Measurements from ENCODE around the gene HLA-DRA. TPM values are rescaled to one million over a fixed set of nuclear protein-coding genes. Genes with fewer than 3 reads are reported as not detected.

The HLA-DRA gene
- not detected in 2 replicates for total RNA-seq (2014; rRNA removed; shearing (Covaris generic))

DNA sequence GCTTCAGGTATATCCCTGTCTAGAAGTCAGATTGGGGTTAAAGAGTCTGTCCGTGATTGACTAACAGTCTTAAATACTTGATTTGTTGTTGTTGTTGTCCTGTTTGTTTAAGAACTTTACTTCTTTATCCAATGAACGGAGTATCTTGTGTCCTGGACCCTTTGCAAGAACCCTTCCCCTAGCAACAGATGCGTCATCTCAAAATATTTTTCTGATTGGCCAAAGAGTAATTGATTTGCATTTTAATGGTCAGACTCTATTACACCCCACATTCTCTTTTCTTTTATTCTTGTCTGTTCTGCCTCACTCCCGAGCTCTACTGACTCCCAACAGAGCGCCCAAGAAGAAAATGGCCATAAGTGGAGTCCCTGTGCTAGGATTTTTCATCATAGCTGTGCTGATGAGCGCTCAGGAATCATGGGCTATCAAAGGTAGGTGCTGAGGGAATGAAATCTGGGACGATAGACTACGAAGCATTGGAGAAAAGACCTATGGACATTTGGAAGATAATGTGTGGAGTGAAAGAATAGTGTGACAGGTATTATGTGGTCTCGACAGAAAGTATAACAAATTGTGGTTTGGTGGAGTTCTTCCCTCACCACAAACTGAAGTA is at the start of gene HLA-DRA:
HLA-DRA (plus strand) TSS at position 286 of the 613 bp plus-strand sequence; CDS start at position 350, 64 bp downstream.
- Histone ChIP-seq H3K36me3 (no peaks in the 10 kb centered on the region), H3K4me1 (replicated peaks) (no peaks in the 10 kb centered on the region), H3K27ac (no peak within 1 kb of the TSS), H3K27me3 (replicated peaks) (no peaks in the 10 kb centered on the region; the same call in 1 of the 2 replicates), H3K9me3 (replicated peaks) (no peaks in the 10 kb centered on the region), H3K4me3 (no peak within 1 kb of the TSS)
- DNase-seq (ENCODE audit: low read depth in 1 of 2, low spot score in 2 of 2) = peak in 1 of 2 experiments; percentile 57

DNA sequence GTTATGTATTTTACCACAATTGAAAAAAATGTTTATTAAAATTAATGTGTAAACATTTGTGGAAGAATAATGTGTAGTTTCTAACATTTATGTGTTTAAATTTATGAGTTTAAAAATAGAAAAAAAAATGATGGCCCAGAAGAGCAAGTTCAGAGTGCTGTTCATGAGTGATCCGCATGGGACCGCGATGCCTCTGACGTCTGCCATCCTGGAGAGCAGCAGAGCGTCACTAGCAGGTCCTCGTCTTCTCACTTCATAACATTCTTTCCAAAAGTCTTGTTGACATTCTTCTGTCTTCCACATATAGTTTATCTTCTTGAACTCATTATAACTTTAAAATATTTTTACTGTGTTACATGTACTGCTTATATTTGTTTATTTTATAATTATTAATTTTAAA is 48.2 kb upstream of the HLA-DRA start:
- no peak overlapping the region for H3K27ac ChIP-seq
- no peak for DNase-seq (ENCODE audit: low read depth in 1 of 2, low spot score in 2 of 2)
- H3K4me3 ChIP-seq = no peak overlapping the region
- H3K4me1 ChIP-seq (replicated peaks) = no peaks in the 10 kb centered on the region
- H3K9me3 ChIP-seq (replicated peaks) = no peaks in the 10 kb centered on the region
- no peaks in the 10 kb centered on the region for H3K36me3 ChIP-seq
- H3K27me3 ChIP-seq (replicated peaks) = peaks cover 39% of the 10 kb centered on the region

DNA sequence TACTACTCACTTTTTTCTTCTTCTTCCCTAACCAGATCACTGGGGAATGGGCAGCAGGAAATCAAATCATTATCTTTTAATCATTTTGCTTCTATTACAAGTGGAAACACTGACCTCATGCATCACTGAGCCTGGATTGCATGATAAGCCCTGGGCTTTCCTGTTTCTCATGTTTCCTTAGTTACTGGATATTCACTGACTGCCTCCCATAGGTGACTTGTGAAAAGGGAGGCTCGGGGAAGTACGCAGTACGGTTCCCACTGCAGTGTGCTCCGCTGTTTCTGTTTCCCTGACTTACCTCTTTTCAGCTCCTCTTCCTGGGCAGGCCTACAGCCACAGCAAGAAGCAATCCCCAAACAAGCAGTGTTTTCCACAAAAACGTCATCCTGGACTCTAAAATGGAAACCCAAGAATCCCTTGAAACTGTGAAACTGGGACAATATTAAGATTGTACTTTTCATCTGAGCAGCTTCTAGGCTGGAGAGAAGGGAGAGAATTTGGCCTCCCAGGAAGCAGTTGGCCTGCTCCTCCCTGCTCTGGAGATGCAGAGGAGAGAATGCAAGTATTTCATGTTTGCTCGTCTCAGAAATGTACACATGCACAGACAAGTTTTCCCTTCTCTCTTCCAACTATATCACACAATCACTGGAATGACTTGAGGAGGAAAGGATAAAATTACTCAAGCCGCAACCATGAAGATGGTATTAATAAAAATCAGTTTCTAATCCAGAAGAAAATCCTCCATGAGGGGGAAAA is 45.8 kb upstream of the HLA-DRA start:
- Histone ChIP-seq H3K27me3 (replicated peaks) (peaks cover 31% of the 10 kb centered on the region), H3K36me3 (no peaks in the 10 kb centered on the region), H3K4me3 (no peak overlapping the region), H3K27ac (no peak overlapping the region), H3K4me1 (replicated peaks) (no peaks in the 10 kb centered on the region), H3K9me3 (replicated peaks) (no peaks in the 10 kb centered on the region)
- no peak for DNase-seq (ENCODE audit: low read depth in 1 of 2, low spot score in 2 of 2)

DNA sequence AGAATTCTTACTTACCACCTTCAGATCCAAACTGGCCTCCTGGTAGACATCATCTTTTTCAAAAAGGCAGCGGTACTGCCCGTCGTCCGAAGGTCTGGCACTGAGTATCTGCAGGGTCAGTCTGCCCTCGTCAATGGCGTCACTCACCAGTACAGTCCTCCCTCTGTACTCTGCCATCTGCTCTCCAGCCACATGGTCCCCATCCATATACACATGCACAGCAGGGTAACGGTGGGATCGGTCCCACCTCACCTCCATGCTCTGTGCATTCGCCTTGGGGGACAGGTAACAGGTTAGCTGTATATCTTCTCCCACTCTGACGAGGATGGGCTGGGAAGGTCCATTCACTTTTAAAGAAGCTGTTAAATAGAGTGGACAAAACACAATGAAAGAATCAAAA is 43.7 kb upstream of the HLA-DRA start:
- DNase-seq (ENCODE audit: low read depth in 1 of 2, low spot score in 2 of 2) = no peak
- H3K27me3 ChIP-seq (replicated peaks) = peaks cover 21% of the 10 kb centered on the region
- no peaks in the 10 kb centered on the region for H3K4me1 ChIP-seq (replicated peaks)
- H3K4me3 ChIP-seq = no peak overlapping the region
- no peaks in the 10 kb centered on the region for H3K9me3 ChIP-seq (replicated peaks)
- H3K27ac ChIP-seq = no peak overlapping the region
- no peaks in the 10 kb centered on the region for H3K36me3 ChIP-seq

DNA sequence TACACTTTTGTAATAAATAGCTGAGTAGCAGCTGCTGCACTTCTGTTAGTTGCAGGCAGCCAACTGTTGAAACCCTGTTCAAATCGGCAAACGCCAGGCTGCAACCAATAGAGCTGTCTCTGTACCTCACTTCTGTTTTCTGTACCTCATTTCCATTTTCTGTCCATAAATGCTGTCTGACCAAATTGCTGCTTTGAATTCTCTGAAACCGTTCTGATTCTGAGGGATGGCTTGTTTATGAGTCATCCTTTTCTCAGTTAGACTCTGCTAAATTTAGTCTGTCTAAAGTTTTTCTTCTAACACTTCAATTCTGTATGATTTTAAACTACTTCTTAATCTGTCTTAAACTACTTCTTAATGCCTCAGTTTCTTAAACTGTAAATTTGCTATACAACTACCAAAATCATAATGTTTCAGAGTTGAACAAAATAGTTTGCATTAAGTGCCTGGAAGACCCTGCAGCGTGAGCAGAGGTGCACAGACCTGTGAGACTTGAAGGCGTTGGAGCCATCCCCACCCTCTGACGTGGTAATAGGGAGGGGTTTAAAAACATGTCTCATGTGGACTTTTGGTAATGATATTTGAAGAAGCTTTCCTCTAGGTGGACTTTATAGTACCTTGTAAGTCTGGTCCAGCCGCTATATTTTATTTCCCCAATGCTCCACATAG is 42.3 kb upstream of the HLA-DRA start:
- no peaks in the 10 kb centered on the region for H3K9me3 ChIP-seq (replicated peaks)
- H3K27me3 ChIP-seq (replicated peaks) = peaks cover 16% of the 10 kb centered on the region; the same call in 1 of the 2 replicates
- no peaks in the 10 kb centered on the region for H3K36me3 ChIP-seq
- no peak overlapping the region for H3K4me3 ChIP-seq
- H3K27ac ChIP-seq = no peak overlapping the region
- H3K4me1 ChIP-seq (replicated peaks) = no peaks in the 10 kb centered on the region
- DNase-seq (ENCODE audit: low read depth in 1 of 2, low spot score in 2 of 2) = no peak

DNA sequence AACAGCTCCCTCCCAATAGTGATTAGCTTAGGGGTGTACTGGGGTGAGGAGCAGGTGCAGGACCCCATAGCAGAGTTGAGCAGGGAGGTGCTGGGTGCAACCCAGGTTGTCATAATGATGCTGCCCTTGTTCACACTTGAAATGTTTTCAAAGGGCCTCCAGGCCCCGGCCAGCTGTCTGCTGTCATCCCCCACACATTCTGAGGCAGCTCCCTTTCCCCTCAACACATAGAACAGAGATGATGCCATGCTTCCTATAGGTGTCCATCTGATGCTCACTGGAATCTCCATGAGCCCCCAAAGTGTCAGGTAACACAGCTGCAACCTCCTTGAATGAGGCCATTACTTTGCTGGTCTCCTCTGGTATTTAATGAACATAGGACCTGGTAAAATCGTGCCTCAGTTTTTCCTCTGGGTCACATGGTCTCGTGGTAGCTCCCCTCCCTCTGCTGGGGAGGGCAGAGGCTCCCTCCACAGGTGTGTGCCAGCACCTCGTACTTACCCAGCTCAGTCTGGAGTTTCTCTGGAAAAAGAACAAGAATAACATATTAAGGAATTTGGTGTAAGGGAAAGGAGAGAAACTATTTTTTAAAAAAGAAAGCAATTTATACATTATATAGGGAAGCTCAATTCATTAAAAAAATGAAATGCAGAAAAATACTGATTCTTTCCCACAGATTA is 38.3 kb upstream of the HLA-DRA start:
- H3K27me3 ChIP-seq (replicated peaks) = peaks cover 31% of the 10 kb centered on the region
- H3K27ac ChIP-seq = no peak overlapping the region
- H3K4me3 ChIP-seq = no peak overlapping the region
- H3K4me1 ChIP-seq (replicated peaks) = no peaks in the 10 kb centered on the region
- DNase-seq (ENCODE audit: low read depth in 1 of 2, low spot score in 2 of 2) = no peak
- no peaks in the 10 kb centered on the region for H3K36me3 ChIP-seq
- no peaks in the 10 kb centered on the region for H3K9me3 ChIP-seq (replicated peaks)

DNA sequence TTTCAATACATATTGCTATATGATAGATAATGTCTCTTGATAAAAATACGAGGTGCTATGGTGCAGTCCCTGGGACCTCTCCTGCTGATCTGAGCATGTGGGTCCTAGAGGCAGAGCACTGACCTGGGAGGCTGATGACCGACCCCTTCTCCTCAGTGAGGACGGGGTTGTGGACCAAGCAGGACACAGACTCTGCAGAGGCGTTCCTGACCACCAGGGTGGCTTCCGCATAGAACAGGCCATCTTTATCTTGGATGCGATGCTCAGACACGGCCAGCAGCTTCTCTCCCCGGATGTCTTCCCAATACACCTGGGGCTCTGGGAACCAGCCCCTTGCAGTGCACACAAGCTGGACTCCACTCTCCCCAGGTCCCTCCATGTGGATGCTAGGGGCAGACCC is 36.9 kb upstream of the HLA-DRA start:
- peaks cover 45% of the 10 kb centered on the region for H3K27me3 ChIP-seq (replicated peaks)
- H3K27ac ChIP-seq = no peak overlapping the region
- H3K9me3 ChIP-seq (replicated peaks) = no peaks in the 10 kb centered on the region
- no peaks in the 10 kb centered on the region for H3K36me3 ChIP-seq
- no peak for DNase-seq (ENCODE audit: low read depth in 1 of 2, low spot score in 2 of 2)
- H3K4me1 ChIP-seq (replicated peaks) = no peaks in the 10 kb centered on the region
- H3K4me3 ChIP-seq = no peak overlapping the region

DNA sequence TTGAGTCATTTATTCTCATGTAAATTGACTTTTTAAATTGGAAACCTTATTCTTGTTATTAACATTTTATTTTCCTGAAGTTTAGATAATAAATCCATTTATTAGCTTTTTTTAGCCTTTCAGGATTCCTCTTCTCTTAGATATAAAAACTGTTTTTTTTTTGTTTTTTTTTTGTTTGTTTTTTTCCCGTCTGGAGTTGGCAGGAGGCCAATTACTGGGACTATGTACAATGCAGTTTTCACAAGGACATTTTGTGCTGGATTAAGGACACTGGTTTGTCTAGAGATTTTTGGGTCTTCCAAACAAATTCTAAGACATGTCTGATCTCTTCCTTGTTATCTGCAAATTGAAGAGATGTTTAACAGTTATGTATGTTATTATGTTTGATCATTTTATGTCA is 34.0 kb upstream of the HLA-DRA start:
- H3K36me3 ChIP-seq = no peaks in the 10 kb centered on the region
- no peak overlapping the region for H3K4me3 ChIP-seq
- no peaks in the 10 kb centered on the region for H3K9me3 ChIP-seq (replicated peaks)
- H3K27ac ChIP-seq = no peak overlapping the region
- DNase-seq (ENCODE audit: low read depth in 1 of 2, low spot score in 2 of 2) = no peak
- H3K4me1 ChIP-seq (replicated peaks) = no peaks in the 10 kb centered on the region
- peaks cover 63% of the 10 kb centered on the region for H3K27me3 ChIP-seq (replicated peaks)

DNA sequence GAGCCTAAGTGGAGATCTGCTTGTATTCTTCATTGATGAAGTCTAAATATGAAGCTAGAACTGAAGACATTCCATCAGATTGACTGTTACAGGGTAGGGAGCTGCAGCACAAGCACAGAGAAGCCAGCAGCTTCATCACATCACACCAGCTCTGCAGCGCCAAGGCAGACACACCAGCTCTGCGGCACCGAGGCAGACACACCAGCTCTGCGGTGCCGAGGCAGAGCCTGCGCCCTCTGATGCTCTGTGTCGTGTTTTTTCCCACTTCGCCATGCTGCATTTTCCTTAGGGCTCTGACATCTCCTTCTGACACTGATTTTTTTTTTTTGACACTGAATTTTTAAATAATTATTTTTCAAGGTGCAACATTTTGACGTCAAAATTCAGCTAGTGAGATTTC is 33.5 kb upstream of the HLA-DRA start:
- no peaks in the 10 kb centered on the region for H3K4me1 ChIP-seq (replicated peaks)
- peaks cover 63% of the 10 kb centered on the region for H3K27me3 ChIP-seq (replicated peaks)
- no peak for DNase-seq (ENCODE audit: low read depth in 1 of 2, low spot score in 2 of 2)
- H3K9me3 ChIP-seq (replicated peaks) = no peaks in the 10 kb centered on the region
- H3K27ac ChIP-seq = no peak overlapping the region
- H3K4me3 ChIP-seq = no peak overlapping the region
- no peaks in the 10 kb centered on the region for H3K36me3 ChIP-seq

DNA sequence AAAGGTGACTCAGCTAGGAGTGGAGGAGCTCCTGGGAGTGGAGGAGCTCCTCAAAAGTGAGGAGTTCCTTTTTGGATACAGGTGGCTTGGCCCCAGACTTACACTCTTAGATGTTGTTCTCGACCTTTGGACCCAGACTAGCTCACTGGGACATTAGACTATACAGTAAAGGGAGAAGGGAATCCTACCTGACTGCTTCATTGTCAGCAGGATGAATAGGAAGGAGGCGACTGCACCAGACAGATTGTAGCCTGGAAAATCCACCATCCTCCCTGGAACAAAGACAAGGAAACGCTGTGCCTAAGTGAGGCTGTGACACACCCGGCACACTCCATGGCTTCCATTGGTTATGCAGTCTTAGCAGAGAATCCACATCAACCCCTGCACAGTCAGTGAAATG is 32.8 kb upstream of the HLA-DRA start, which contains the start of gene BTNL2:
BTNL2 (minus strand) TSS at position 325 of the 400 bp plus-strand sequence; CDS start at position 267, 58 bp downstream.
- Histone ChIP-seq H3K9me3 (replicated peaks) (no peaks in the 10 kb centered on the region), H3K27ac (no peak within 1 kb of the TSS), H3K36me3 (no peaks in the 10 kb centered on the region), H3K4me3 (no peak within 1 kb of the TSS), H3K4me1 (replicated peaks) (no peaks in the 10 kb centered on the region), H3K27me3 (replicated peaks) (peaks cover 66% of the 10 kb centered on the region)
- no peak for DNase-seq (ENCODE audit: low read depth in 1 of 2, low spot score in 2 of 2)

DNA sequence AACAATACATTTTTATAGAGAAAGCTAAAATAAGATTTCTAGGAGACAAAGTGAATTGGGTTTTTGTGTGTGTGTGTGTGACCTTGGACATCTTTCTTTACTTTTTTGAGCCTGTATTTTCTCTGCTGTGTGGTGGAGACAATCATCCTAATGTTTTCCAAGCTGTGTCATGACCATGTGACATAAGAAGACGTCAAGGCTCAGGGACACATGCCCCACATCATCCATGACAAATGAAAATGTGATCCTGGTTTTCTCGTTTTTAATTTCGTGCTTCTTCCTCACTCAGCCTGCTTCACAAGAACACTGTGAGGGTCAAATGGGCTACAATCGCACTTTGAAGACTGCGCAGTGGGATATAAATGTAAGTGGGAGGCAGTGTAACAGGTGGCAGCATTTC is 28.8 kb upstream of the HLA-DRA start:
- DNase-seq (ENCODE audit: low read depth in 1 of 2, low spot score in 2 of 2) = no peak
- no peak overlapping the region for H3K4me3 ChIP-seq
- no peaks in the 10 kb centered on the region for H3K9me3 ChIP-seq (replicated peaks)
- no peak overlapping the region for H3K27ac ChIP-seq
- peaks cover 65% of the 10 kb centered on the region for H3K27me3 ChIP-seq (replicated peaks)
- H3K36me3 ChIP-seq = no peaks in the 10 kb centered on the region
- H3K4me1 ChIP-seq (replicated peaks) = peaks cover 4% of the 10 kb centered on the region; the same call in 1 of the 2 replicates

DNA sequence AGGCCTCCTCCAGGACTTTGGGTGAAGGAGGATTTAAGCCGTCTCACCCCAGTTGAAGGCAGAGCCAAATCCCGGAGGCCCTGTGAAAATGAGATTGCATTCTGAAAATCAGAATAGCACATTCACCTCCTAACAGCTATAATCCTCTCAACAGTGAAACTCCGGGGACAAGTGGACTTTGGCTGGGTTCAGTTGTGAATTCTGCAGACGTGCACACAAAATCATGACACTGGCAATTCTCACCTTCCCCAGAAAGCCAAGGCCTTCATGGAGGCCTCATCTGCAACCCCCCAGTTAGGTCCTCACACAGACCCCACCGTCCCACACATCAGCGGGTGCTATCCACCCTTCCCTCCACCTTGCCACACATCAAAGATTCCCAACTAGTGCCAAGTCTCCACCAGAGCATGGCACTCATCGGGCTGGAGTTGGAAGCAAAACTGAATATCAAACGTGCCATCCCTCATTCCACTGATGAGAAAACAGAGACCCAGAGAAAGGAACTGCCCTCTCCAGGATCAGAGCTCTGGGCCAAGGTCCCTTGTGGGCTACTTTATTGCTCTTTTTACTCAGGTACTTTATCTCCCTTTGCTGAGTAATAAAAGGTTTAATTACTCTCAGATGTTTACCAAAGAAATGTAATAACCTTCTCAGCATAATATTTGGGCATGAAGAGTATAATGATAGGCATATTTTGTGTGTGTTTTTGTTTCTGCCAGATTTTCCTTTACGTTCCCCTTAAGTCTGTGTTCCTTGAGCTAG is 27.9 kb upstream of the HLA-DRA start:
- peaks cover 65% of the 10 kb centered on the region for H3K27me3 ChIP-seq (replicated peaks)
- no peak overlapping the region for H3K27ac ChIP-seq
- DNase-seq (ENCODE audit: low read depth in 1 of 2, low spot score in 2 of 2) = no peak
- H3K36me3 ChIP-seq = no peaks in the 10 kb centered on the region
- H3K9me3 ChIP-seq (replicated peaks) = no peaks in the 10 kb centered on the region
- H3K4me1 ChIP-seq (replicated peaks) = peaks cover 6% of the 10 kb centered on the region; the same call in 1 of the 2 replicates
- H3K4me3 ChIP-seq = no peak overlapping the region

DNA sequence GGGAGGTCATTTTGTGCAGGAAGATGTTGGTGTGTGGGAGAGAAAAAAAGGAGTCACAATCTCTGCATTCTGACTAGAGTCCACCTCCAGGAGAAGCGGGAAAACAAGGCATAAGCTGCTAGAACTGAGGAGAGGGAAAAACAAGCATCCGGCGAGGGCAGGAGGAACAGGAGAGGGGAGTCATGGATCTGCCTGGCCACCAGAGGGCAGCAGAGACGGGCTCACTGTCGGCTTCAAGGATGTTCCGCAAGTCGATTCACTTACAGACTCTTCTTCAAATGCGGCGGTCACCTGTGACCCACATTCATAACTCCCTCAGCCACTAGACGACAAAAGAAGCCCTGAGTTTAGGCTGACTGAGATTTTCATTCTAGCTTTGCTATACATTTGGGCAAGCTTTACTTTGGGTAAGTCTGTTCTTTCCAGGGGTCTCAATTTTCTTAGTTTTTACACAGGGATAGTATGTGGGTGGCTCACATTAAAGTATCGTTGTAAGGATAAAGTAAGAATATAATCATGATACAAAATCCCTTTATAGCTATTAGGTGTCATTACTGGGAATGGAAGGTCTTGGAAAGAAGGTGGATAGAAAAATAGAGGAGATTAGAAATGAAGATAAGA is 26.1 kb upstream of the HLA-DRA start:
- no peaks in the 10 kb centered on the region for H3K36me3 ChIP-seq
- no peak overlapping the region for H3K27ac ChIP-seq
- H3K9me3 ChIP-seq (replicated peaks) = no peaks in the 10 kb centered on the region
- H3K4me3 ChIP-seq = no peak overlapping the region
- peaks cover 56% of the 10 kb centered on the region for H3K27me3 ChIP-seq (replicated peaks)
- peaks cover 6% of the 10 kb centered on the region; the same call in 1 of the 2 replicates for H3K4me1 ChIP-seq (replicated peaks)
- peak; percentile 53 to 69 for DNase-seq (ENCODE audit: low read depth in 1 of 2, low spot score in 2 of 2)

All from SJSA1 (cell line).